HEK293T (cell line): ENCODE data around the gene HCFC1R1.

ENCODE experiments used
- BHLHE40 ChIP-seq: fragments of 450-650 bp; IDR thresholded peaks from 2 replicates; pipeline ENCODE4 v1.6.1; 2016; ENCODE audit warnings: mild to moderate bottlenecking, moderate library complexity, borderline replicate concordance
- NFRKB ChIP-seq: fragments of 450-650 bp; IDR thresholded peaks from 2 replicates; pipeline ENCODE4 v1.6.1; 2016; ENCODE audit warnings: mild to moderate bottlenecking, moderate library complexity
- SUZ12 ChIP-seq: fragments of 450-650 bp; IDR thresholded peaks from 2 replicates; pipeline ENCODE4 v1.6.1; 2016; ENCODE audit warnings: mild to moderate bottlenecking

DNA sequence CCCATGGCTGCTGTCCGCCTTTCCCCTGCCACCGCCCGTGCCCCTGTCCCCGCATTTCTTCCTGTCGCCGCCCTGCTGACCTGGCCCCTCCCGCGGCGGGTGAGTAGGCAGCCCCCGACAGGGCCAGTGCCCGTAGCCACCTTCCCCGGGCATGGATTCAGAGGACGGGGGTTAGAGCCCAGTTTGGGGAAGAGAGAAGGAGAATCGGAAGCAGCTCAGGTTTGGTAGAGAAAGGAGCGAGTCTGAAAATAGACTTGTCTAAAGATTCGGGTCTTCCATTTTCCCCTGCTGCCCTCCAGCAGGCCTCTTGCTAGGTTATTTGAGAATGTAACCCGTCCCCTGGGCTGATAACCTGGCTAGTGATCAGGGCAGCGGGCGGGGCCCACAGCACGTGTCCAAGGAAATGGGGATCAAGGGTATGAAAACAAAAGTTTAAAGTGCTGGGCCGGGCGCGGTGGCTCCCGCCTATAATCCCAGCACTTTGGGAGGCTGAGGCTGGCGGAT, 18.9 kb downstream of the HCFC1R1 start:
- no peak for TF ChIP-seq SUZ12
- no peak for TF ChIP-seq NFRKB
- TF ChIP-seq BHLHE40 = no peak
